ENCODE data around the gene POLDIP3.
"Not testable (repeated sequence)": the region's sequence is repeated elsewhere in the genome, so short reads cannot be mapped to it uniquely, and the experiment has no call there.

POLDIP3 gene

DNA sequence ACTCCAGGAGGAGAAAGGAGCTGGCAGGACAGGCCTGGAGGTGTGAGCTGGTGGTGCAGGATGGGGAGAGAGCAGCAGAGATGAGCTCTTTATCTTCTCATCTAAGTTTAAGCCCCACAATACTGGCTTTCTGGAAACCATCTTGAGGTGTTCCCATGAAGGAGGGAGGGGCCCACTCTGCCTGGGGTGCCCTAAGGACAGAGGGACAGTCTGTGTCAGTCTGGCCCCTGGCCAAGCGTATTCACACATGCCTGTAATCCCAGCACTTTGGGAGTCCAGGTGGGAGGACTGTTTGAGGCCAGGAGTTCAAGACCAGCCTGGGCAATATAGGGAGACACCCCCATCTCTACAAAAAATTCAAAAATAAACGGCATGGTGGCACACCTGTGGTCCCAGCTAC, 52.0 kb downstream of the POLDIP3 start:
- TF ChIP-seq CTCF (IDR thresholded peaks at IDR 0.05; ENCODE audit: insufficient read depth, low read depth, low read length, missing control alignments) = no peak
- DNase-seq (ENCODE audit: low read depth) = no peak
- H3K4me3 ChIP-seq (ENCODE audit: low read length) = no peak overlapping the region

DNA sequence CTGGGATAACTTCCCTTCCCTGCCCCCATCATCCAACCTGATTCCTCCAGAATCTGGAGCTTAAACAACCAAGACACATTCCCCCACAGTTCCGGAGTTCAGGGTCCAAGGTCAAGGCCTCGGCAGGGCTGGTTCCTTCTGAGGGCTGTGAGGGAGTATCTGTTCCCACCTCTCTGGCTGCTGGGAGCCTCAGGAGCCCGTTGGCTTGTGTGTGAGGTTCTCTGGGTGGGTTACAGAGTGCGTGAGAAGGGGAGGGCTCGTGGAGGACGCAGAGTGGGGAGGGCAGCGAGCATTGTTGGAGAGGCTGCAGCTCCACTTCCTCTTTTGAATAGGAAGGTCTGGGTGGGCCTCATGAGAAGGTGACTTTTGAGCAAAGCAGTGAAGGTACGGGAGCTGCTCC, 52.4 kb downstream of the POLDIP3 start:
- DNase-seq (ENCODE audit: low read depth) = no peak
- no peak overlapping the region for H3K4me3 ChIP-seq (ENCODE audit: low read length)
- no peak for TF ChIP-seq CTCF (IDR thresholded peaks at IDR 0.05; ENCODE audit: insufficient read depth, low read depth, low read length, missing control alignments)

DNA sequence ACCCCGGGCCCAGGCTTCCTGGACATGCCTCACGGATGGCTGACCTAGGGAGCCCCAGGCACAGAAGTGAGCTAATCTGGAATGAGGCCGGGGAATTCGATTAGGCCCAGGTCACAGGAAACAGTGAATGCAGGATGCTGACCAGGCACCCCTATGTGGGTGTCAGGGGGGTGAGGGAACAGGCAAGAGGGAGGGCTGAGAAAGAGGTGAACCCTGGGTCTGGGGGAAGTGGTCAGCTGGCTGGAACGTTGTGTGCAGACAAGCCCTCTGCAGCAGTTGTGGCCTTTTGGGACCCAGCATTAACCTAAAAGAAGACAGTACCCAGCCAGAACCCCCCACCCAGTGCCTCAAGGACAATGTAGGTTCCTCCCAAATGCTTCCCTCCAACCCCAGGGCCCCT, 52.8 kb downstream of the POLDIP3 start:
- H3K4me3 ChIP-seq (ENCODE audit: low read length) = no peak overlapping the region
- no peak for TF ChIP-seq CTCF (IDR thresholded peaks at IDR 0.05; ENCODE audit: insufficient read depth, low read depth, low read length, missing control alignments)
- DNase-seq (ENCODE audit: low read depth) = no peak

- DNase-seq (ENCODE audit: low read depth) = peak; percentile 33
- no peak overlapping the region for H3K4me3 ChIP-seq (ENCODE audit: low read length)
- TF ChIP-seq CTCF (IDR thresholded peaks at IDR 0.05; ENCODE audit: insufficient read depth, low read depth, low read length, missing control alignments) = peak; percentile 43
Measured at GRCh38 chr22:42560781-42561180, 53.9 kb downstream of the POLDIP3 start.

- no peak for TF ChIP-seq CTCF (IDR thresholded peaks at IDR 0.05; ENCODE audit: insufficient read depth, low read depth, low read length, missing control alignments)
- no peak overlapping the region for H3K4me3 ChIP-seq (ENCODE audit: low read length)
- no peak for DNase-seq (ENCODE audit: low read depth)
Measured at GRCh38 chr22:42560381-42560780, 54.3 kb downstream of the POLDIP3 start.

DNA sequence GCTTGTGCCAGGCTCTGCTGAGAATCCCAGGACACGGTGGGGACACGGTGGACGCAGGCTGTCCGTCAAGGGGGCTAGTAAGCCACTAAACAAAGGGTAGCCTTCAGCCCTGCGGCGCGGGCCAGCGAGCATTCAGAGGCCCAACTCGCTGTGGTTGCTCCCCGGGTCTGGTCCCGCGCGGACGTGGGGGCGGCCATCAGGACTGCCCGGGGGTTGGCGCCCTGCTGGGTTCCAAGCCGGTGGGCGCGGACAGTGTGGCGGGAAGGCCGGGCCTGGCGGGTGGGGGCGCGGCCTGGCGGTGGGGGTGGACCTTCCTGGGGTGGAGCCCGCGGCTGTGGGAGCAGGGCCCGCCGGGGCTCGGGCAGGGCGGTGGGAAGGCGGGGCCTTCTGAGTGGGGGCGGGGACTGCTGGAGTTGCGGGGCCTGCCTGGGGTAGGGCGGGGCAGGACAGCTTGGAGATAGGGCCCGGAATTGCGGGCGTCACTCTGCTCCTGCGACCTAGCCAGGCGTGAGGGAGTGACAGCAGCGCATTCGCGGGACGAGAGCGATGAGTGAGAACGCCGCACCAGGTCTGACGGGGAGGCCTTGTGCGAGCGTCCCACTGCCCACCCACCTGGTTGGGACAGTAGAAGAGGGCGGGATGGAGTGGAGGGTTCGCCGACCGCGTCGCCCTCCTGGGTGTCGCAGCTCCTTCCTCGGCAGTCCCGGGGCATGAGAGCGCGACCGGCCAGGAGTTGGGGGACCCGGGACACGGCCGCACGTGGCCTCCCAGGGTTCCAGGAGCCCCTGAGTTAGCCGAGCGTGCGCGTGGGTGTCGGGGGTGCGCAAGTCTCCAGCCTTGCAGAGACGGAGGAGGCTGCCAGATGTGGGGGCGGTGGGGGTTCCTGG, 61.0 kb downstream of the POLDIP3 start, which contains the start of gene SERHL2:
SERHL2 (plus strand) TSS at position 482 of the 887 bp plus-strand sequence; CDS start at position 547, 65 bp downstream.
- TF ChIP-seq CTCF (IDR thresholded peaks at IDR 0.05; ENCODE audit: insufficient read depth, low read depth, low read length, missing control alignments) = no peak
- peak within 1 kb of the TSS; percentile 51 for H3K4me3 ChIP-seq (ENCODE audit: low read length)
- peak; percentile 86 for DNase-seq (ENCODE audit: low read depth)

GRCh38 chr22:42552294-42552647, 62.4 kb downstream of the POLDIP3 start:
- DNase-seq (ENCODE audit: low read depth); H3K4me3 ChIP-seq (ENCODE audit: low read length): not testable (repeated sequence)
